GM18498 (cell line): ENCODE measurements around the gene DAPK3.

Experiments
- ATAC-seq: cut with Tn5 transposase; IDR thresholded peaks from one replicate; pipeline ENCODE4 v1.9.1; 2021; ENCODE audit warnings: mild to moderate bottlenecking, moderate library complexity; ENCODE audit not compliant: unreplicated experiment

Gene DAPK3

GRCh38 chr19:3919793-3920192 lies 51.1 kb downstream of the DAPK3 start:
- ATAC-seq = no peak

- no peak for ATAC-seq
Observed at GRCh38 chr19:3916033-3916432, 54.9 kb downstream of the DAPK3 start.

GRCh38 chr19:3914199-3914598 lies 56.7 kb downstream of the DAPK3 start:
- ATAC-seq = no peak

GRCh38 chr19:3910105-3910504 lies 60.8 kb downstream of the DAPK3 start:
- ATAC-seq = no peak
